ENCODE measurements around the gene ADGRG2. TPM values are rescaled to one million over a fixed set of nuclear protein-coding genes. Genes with fewer than 3 reads are reported as not detected.
"Not testable (repeated sequence)": the region's sequence is repeated elsewhere in the genome, so short reads cannot be mapped to it uniquely, and the experiment has no call there.

ADGRG2 gene
- polyA plus RNA-seq, 4 donors, result 16.9 to 30.4 (median 18.1) TPM

DNA sequence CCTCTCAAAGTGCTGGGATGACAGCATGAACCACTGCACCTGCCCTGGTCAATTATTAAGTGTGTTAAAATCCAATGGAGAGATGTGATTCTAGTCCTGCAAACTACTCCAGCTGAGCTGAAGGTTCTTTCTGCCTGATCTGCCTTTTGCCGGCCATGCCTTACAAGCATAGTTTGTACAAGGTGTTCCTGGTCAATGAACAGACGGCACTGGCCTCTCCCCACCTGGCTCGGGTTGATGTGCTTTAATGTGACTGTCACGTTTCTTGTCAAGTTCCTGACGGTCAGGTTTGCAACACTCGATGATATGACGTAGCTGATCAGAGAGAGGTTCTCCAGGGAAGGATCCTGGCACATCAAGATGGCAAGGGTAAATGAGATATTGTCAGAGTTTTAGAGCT is 115.3 kb downstream of the ADGRG2 start:
- no peak for DNase-seq (ENCODE audit: low read depth in 4 of 4, low spot score in 3 of 4)

DNA sequence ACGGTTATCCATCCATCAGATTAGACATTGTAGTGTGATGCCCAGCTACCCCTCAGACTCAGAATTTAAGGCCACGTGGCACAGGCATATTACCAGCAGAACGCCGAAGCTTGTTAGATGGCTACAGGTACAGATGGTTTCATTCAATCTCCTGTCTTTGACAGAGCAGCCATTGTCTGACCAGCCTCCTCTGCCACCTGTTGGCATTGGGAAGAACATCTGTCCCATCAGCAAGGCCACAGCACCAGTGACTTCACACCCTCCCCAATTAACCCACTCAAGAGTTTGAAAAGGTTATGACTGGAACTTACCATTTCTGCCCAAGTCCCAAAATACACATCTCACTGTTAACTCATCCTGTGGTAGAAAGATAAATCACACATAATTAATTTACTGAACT is 116.4 kb downstream of the ADGRG2 start:
- DNase-seq (ENCODE audit: low read depth in 4 of 4, low spot score in 3 of 4), result no peak

DNA sequence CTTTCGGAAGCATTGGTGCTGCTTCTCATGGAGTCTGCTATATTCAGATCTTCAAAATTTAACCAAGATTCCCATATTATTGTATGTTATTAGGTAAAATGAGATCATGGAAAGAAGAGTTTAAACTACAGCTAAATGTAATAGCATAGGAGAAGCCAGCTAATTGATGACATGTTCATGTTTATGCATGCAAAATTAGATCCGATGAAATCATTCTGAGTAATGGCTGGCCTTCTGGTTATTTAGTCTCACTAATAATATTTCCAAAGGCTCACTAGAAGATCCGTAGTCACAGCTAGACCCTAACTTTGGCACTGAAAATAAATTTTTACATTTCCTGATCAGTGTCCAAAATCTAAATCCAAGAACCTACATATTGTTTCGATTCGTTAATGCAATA is 118.5 kb downstream of the ADGRG2 start:
- DNase-seq (ENCODE audit: low read depth in 4 of 4, low spot score in 3 of 4), result no peak

DNA sequence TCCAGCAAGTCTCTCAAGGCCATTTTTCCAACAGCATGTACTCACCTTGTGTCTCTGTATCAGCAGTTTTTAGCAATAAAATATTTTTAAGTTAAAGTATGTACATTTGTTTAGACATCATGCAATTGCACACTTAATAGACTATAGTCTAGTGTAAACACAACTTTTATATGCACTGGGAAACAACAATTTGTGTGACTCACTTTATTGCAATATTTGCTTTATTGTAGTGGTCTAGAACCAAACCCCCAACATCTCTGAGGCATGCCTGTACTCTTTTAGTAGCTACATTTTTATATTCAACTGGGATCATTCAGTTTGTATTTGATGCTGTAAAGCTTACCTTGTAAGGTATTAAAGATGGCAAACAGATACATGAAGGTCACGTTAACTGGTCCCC is 123.6 kb downstream of the ADGRG2 start:
- DNase-seq (ENCODE audit: low read depth in 4 of 4, low spot score in 3 of 4), result no peak

DNA sequence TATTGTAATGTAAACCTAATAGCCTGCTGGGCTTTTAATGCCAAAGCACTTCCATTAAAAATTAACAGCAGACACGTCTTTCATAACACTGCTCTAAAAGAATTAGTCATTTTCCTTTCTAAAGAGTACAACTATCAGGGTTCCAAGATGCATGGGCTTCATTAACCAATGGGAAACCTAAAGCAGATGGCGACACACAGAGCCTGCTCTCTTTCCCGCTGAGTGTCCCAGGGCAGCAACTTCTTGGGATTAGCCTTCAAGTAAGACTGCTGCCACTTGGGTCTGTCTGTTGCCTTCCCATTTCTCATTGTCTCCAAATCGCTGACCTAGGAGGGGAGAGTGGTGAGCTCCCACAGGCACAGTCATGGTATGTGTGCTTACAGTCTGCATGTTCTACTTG is 124.4 kb downstream of the ADGRG2 start:
- no peak for DNase-seq (ENCODE audit: low read depth in 4 of 4, low spot score in 3 of 4)

DNA sequence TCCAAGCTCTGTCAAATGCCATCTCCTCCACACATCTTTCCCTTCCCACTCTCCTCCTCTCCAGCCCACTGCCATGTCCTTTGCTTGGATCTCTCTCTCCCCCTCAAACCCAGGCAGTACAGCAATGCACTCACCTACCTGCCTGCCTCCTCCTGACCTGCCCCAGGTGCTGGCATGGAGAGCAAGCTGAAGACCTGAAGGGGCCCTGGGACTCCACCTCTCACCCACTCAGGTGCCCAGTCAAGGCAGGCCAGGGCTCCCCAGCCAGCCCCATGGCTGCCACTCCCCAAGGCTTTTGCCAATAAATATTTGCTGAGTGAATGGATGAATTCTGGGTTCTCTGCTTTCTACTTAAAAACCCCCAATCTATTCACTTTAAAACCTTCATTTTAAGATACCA is 125.7 kb downstream of the ADGRG2 start:
- DNase-seq (ENCODE audit: low read depth in 4 of 4, low spot score in 3 of 4), result no peak

DNA sequence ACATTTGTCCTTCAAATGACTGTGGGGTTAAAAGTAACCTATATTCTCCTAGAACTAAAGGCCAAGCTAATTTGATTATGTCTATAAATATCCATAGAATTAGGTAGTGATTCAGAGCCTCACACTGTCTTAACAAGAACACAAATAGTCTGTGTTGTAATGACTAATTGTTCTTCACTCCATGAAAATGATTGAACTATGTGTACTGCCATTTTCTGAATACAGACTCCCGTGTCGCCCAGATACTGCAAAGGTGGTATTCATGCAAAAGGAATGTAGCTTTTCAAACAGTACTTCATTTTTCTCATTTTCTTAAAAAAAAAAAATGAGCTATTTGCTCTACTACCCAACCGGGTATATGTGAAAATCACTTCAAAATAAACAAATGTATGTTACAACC is 127.0 kb downstream of the ADGRG2 start:
- DNase-seq (ENCODE audit: low read depth in 4 of 4, low spot score in 3 of 4), result no peak

DNA sequence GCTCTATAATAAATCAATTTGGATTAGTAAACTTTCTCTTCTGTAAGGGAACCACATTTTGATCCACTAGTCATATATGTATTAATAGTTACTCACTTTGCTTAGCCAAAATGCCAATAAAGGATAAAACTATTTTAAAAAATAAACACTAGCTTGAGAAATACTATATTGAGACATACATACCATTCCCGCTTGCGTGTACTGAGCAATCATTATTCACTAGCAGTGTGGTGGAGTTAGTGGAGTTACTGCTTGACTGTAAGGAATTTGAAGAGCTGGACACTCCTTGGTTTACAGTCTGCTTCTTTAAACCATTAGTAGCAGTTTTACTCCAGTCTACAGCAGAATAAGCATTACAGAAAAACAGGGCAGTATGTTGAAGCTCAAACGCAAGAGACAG is 127.6 kb downstream of the ADGRG2 start:
- no peak for DNase-seq (ENCODE audit: low read depth in 4 of 4, low spot score in 3 of 4)

DNA sequence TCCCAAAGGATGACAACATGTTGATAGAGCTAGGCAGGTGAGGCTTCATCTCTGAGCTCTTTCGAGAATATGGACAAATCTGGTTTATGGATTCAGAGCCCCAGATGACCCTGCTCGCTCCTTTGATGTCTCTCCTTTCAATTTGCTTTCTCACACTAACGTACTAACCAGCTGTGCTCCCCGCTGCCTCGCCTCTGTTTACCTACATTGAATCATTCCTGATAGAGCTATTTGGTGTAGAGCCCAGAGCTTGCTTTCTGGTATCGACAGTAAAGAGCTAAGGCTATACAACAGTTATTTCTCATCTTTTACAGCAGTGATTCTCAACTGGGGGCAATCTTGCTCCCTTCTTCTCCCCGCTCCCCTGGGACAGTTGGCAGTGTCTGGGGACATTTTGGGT is 129.4 kb downstream of the ADGRG2 start:
- no peak for DNase-seq (ENCODE audit: low read depth in 4 of 4, low spot score in 3 of 4)

DNA sequence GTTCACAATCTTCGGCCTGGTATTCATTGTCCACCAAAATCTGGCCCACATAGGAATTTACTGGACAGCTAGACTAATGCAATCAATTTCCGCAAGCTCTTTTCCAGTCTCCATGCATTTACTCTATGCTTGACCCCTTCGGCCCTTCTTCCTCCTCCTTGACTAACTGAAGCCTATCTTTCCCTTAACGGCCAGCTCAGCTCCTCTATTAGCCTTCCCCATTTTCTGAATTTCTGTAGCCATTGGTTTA is 137.2 kb downstream of the ADGRG2 start:
- DNase-seq (ENCODE audit: low read depth in 4 of 4, low spot score in 3 of 4), result no peak

DNA sequence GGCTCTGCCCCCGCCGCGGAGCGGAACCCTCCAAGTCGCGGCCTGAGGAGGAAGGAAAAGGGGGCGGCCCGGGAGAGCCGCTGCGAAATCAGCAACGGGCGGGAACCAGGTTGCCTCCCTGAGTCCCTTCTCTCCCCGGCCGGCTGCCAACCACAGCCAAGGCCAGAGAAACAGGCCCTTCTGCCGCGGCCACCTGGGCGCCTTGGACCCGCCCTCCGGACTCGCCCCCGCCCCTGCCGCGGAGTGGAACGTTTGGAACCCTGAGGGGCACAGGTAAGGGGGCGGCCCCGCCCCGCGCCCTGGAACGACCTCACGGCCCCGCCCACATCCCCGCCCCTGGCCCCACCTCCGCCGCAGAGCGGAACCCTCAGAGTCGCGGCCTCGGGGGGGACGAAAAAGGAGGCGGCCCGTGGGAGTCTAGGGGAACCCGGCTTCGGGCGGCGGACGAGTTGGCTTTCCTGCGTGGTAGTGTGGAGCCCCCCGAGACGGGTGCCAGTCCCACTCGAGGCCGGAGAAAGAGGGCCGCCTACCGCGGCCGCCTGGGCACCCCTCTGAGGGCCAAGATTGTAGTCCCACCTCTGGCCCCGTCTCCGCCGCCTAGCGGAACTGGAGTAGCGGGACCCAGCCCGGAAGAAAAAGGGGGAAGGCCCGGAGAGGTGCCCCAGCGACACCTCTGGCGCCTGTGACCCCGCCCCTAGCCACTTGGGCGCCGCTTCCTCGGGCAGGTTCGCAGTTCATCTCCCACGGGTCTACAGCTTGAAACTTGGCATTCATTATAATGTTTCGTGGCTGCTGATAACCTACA is 137.7 kb downstream of the ADGRG2 start:
- peak; percentile 52 to 60 (median 56) for DNase-seq (ENCODE audit: low read depth in 4 of 4, low spot score in 3 of 4)

DNA sequence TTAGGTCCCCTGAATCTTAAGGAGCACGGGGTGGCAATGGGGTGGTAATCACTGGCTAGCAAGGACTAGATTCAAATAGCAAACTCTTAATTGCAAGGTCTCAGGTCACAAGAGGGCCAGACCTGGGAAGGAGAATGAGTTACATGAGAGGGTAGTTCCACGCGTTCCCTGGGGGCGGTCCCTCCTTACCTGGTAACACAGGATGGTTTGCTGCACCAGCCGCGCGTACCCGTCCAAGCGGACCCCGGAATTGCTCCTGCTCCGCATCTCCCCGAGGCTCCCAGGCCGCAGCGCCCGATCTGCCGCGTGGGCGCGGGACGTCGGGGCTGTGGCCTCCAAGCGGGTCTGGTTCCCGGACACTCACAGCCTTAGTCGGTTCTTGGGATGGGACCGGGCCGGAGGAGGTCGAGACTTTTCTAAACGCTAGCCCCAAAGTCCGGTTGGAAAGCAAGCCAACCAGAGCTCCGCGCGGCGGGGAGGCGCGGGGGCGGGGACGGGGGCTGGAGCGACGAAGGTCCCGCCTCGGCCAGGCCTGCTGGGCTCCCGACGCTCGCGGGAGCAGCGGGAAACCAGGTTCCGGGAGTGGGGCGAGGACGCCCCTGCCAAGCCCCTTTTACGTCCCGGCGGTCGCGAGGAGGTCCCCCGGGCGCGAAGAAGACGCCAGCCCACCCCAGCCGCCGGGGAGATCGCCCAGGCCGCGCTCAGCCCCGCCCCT is 138.4 kb downstream of the ADGRG2 start, which contains the start of gene PHKA2:
TSS of gene PHKA2 (minus strand) at position 449 of the 715 bp plus-strand sequence. CDS start at position 267, 182 bp downstream.
- peak in 2 of 4 donors; percentile 20 to 39 for DNase-seq (ENCODE audit: low read depth in 4 of 4, low spot score in 3 of 4)

DNA sequence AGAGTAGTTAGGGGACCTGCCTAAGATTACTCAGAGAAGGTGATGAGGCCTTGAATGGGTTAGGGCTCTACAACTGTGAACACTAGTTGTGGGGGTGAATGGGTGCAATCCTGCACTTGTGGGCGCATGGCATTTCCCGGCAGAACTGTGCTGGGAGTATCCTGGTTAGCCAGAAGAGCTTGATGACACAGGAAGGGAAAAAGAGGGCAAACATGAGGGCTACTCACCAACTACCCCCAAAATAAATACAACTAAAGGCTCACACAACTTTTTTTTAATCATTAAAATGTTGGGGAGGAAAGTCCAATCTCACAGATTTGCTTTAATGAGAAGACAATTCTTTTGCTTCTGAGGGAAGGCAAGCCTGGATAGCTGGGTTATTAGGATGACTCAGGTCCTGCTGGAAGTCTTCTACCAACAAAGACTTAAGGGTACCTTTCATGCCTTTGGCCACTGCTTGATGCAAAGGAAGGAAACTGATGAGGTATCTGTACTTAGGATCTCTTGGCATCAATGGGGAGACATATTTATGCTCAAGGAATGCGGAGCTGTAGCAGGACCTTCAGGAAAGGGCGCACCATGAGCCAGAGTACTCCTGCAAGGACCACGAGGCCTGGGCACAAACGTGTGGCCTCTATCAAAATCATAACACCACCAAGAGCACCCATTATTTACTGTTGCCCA is 141.0 kb downstream of the ADGRG2 start:
- no peak for DNase-seq (ENCODE audit: low read depth in 4 of 4, low spot score in 3 of 4)

DNA sequence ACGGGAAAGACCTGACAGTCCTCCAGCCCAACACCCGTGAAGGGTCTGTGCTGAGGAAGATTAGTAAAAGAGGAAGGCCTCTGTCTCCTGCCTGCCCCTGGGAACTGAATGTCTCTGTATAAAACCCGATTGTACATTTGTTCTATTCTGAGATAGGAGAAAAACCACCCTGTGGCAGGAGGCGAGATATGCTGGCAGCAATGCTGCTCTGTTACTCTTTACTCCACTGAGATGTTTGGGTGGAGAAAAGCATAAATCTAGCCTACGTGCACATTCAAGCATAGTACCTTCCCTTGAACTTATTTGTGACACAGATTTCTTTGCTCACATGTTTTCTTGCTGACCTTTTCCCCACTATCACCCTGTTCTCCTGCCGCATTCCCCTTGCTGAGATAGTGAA is 142.0 kb downstream of the ADGRG2 start:
- DNase-seq (ENCODE audit: low read depth in 4 of 4, low spot score in 3 of 4), result not testable (repeated sequence)

DNA sequence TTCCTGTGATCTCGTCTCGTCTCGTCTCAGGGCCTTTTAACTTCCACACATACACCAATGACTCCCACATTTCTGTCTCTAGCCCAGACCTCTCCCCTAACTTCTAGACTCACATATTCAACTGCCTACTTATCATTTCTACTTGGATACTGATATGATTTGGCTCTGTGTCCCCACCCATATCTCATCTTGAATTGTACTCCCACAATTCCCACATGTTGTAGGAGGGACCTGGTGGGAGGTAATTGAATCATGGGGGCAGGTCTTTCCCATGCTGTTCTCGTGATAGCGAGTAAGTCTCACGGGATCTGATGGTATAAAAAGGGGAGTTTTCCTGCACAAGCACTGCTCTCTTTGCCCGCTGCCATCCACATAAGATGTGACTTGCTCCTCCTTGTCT is 147.3 kb downstream of the ADGRG2 start:
- no peak for DNase-seq (ENCODE audit: low read depth in 4 of 4, low spot score in 3 of 4)

DNA sequence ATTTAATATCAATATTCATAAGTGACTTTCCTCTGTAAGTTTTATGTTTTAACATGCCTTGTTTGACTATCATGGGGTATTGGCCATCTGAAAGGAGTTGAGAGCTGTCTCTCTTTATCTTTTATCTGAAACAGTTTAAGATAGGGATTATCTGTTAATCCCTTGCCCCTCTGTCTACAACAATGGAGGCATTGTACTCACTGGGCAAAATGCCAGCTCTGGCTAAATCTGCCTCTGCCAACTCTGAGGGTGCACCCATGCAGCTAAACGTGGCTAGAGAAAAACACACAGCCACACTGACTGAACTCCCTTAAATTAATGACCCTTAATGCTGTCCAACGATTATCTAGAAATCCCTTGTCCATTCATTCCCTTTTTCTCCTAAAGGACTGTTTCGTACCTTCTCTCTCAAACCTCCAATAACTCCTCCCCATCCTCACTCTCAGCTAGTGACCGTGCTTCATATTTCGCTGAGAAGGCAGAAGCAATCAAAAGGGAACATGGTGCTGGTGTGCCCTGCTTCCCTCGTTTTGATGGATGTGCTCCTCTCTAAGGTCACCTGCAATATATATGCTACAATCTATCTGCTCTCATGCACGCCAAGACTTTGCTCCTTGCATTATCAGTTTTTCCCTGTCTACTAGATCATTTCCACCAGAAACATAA is 148.6 kb downstream of the ADGRG2 start:
- no peak for DNase-seq (ENCODE audit: low read depth in 4 of 4, low spot score in 3 of 4)

DNA sequence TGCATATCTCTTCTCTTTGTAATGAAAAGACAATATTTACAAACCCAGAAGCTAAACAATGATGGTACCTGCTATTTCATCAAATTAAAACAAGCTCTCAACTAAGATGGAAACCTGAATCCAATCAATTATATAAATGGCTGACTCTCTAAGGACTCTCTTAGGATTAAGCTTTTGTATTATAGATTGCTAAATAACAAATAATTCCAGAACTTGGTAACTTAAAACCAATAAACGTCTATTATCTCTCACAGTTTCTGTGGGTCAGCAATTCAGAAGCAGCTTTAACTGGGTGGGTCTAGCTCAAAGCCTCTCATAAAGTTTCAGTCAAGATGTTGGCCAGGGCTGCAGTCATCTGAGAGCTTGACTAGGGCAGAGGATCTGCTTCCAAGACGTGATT is 150.8 kb downstream of the ADGRG2 start:
- no peak for DNase-seq (ENCODE audit: low read depth in 4 of 4, low spot score in 3 of 4)

DNA sequence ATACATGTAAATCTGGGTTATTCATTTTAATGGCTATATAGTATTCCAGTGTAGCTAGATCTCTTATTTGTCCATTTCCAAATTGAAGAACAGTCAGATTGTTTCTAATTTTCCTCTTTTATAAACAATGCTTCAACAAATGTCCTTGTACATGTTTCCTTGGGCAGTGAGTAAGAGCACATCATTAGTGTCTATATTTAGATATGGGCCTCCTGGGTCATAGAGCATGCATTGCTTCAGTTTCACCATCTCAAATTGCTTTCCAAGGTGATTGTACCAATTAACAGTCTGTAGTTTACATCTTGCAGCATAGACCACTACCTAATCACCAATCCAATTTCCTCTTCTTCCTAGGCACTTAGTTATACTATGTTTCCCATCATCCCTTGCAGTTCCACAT is 151.8 kb downstream of the ADGRG2 start:
- no peak for DNase-seq (ENCODE audit: low read depth in 4 of 4, low spot score in 3 of 4)

DNA sequence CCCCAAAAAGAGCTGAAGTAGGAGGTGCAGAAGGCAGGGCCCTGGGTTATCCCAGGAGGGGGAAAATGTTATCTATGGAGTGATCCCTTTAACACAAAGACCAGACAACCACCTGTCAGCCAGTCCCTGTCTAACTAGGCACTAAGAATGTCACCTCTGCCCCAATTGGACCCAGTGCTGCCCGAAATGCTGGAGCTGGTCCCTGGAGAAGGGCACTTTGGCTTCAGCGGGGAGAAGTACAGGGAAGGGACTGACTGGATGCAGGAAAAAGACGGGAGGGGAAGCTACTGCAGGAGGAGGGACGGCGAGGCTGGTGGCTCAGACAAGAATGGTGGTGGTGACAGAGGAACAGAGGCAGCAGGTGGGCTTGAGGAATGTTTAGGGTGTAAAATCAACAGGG is 155.6 kb downstream of the ADGRG2 start:
- no peak for DNase-seq (ENCODE audit: low read depth in 4 of 4, low spot score in 3 of 4)

DNA sequence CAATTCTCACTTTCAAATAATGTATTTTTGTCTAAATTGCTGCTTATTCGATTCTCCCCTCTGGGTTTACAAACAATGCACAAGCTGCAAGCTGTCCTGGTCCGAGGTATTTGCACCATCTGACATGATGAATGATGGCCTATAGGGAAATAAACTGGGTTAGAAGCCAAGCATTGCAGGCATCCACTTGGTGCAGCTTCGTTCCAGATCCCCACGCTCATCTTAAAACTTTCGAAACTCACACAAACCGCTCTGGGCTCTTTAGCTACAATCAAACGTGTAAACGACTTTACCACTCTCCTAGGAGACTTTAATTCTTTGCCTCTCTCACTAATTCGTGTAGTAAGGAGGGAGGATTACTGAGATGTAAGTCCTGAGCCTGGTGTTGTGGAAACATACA is 157.4 kb downstream of the ADGRG2 start:
- DNase-seq (ENCODE audit: low read depth in 4 of 4, low spot score in 3 of 4), result no peak

DNA sequence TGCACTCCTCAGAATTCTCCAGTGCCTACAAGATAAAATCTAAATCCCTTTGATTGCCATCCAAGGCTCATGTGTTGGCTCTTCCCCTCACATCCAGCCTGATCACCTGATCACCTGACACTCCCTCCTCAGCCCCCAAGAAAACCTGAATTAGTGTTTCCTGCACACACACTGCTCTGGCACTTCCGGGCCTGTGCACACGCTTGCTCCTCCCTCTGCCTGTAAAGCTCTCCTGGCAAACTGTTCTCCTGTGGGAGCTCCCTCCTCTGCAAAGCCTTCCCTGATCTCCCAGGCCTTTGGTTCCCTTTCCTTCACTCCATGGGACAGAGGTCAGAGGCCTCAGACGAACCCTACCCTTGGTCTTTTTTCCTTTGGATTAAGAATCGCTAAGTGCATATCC is 158.2 kb downstream of the ADGRG2 start:
- DNase-seq (ENCODE audit: low read depth in 4 of 4, low spot score in 3 of 4), result no peak
